HS-27A (cell line): ENCODE measurements around the gene TRHDE.

Experiments
- DNase-seq: peaks from one replicate; pipeline ENCODE4 v3.0.0-alpha.2; 2012; ENCODE audit warnings: low read depth, missing footprints

Gene TRHDE, protein sequence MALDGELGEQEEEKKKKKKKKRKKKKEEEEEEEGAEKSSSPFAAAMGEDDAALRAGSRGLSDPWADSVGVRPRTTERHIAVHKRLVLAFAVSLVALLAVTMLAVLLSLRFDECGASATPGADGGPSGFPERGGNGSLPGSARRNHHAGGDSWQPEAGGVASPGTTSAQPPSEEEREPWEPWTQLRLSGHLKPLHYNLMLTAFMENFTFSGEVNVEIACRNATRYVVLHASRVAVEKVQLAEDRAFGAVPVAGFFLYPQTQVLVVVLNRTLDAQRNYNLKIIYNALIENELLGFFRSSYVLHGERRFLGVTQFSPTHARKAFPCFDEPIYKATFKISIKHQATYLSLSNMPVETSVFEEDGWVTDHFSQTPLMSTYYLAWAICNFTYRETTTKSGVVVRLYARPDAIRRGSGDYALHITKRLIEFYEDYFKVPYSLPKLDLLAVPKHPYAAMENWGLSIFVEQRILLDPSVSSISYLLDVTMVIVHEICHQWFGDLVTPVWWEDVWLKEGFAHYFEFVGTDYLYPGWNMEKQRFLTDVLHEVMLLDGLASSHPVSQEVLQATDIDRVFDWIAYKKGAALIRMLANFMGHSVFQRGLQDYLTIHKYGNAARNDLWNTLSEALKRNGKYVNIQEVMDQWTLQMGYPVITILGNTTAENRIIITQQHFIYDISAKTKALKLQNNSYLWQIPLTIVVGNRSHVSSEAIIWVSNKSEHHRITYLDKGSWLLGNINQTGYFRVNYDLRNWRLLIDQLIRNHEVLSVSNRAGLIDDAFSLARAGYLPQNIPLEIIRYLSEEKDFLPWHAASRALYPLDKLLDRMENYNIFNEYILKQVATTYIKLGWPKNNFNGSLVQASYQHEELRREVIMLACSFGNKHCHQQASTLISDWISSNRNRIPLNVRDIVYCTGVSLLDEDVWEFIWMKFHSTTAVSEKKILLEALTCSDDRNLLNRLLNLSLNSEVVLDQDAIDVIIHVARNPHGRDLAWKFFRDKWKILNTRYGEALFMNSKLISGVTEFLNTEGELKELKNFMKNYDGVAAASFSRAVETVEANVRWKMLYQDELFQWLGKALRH

DNA sequence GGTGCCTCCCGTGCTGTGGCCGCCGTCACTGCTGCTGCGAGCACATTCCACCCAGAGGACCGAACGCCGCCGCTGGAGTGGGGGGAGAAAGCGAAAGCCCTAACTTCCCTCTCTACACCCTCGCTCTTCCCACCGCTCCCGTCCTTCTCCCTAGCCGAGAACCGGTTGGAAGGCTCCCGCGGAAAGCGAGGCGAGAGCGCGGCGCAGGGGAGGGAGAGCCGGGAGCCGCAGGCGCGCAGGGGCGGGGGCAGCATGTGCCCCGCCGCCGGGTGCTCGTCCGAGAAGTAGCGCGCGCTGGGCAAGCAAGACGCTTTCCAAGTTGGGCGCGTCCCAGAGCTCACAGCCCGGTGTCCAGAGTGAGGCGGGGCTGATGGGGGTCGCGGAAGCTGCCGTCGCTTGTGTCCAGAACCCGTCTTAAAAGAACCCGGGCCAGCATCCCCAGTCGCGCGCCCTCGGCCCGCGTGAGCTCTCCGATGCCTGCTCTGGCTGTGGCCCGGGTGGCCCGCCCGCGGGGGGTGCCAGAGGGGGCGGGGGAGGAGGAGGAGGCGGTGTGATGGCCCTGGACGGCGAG, at the start of gene TRHDE:
Gene TRHDE (plus strand): TSS at position 280 of the 571 bp plus-strand sequence. CDS start 274 bp downstream, at position 554.
- DNase-seq, result no peak

DNA sequence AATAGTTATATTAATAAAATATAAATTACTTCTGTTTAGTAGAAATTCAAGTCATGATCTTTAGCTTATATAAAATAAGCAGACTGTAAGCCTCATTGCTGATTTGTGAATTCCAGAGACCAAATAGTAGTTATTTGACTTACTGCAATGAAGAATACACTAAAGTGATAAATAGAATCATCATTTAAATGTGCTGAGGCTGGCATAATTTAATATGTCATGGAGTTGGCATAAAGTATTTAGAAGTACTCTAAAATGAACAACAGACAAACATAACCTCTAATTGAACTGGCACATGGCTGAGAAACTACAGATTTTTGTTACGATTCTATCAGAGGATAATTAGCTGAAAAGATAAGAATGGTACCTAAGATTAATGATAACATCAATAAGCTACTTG, 45.7 kb upstream of the TRHDE start:
- no peak for DNase-seq

DNA sequence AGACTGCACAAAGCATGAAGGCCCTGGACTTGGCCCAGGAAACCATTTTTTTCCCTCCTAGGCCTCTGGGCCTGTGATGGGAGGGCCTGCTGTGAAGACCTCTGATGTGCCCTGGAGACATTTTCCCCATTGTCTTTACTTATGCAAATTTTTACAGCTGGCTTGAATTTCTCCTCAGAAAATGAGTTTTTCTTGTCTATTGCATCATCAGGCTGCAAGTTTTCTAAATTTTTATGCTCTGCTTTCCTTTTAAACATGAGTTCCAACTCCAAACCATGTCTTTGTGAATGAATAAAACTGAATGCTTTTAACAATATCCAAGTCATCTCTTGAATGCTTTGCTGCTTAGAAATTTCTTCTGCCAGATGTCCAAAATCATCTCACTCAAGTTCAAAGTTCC, 43.7 kb upstream of the TRHDE start:
- no peak for DNase-seq

DNA sequence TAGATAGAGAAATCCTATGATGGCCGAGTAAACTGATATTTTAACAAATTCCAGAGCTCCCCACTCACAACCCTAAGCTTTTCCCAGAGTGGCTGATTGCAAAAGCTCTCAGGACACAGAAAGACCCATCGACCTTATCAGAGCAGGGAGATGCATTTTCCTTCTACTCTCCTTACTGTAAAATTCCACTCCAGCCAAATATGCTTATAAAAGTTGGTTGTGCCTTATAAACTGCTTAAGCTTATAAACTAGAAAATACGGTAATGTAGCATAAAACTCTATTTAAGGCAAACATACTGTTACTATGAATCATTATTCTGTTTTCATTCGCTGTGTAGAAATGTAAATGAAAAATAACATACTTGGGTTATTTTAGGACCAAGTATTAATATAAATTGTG, 41.6 kb upstream of the TRHDE start:
- peak; percentile 29 for DNase-seq

DNA sequence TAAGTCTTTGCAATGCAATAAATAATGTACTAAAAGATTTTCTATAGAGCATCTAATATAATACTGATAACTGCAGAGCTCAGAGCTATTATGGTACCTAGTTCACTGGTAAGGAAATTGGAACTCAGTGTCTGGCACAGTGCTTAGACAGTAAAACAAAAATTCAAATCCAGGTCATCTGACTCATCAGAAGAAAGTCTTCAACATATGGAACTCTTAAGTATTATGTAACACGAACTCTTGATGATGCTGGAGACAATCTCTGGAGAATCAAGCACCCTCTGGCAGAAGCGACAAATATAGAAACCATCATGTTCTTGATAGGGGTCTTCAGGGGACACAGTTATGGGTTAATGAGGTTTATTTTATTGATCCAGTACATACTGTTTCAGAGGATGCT, 37.3 kb upstream of the TRHDE start:
- no peak for DNase-seq

DNA sequence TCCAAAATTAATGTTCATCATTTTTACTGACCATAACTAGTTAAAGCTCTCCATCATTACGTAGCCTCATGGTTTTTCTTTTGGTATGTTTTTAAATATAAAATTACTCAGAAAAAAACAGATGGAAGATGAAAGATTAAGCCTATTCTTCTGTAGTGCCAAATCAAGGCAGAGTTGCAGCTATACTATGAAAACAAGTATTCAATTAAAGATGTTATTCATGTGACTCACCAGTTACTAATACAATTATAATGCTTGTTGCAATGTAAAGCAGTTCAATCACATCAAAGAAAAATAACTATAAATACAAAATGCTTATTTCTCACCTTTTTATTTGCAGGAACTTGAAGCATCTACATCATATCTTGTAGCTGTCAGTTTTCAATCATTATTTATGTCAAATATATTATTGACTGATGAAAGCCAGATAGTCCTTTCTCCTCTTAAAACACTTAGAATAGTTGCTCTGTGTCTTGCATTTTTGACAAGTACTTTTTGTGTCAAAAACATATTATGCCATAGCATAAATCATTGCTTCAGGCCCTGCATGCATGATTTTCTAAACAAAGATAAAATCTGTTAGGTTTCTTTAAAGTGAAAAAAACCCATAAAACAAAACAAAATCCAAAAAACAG, 36.0 kb upstream of the TRHDE start:
- no peak for DNase-seq

DNA sequence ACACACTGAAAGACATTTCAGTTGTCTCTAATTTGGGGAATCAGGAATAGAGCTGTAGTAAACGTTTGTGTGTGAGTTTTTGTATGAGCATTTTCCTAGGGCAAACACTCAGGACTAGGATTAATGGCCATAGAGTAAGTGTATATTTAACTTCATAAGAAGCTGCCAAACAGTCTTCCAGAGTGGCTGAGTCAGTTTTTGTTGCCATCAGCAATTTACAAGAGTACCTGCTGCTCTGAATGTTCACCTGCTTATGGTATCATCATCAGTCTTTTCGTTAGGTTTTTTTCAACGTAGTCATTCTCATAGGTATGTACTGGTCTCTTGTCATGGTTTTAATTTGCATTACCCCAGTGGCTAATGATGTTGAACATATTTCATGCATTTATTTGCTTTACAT, 30.6 kb upstream of the TRHDE start:
- DNase-seq, result no peak

DNA sequence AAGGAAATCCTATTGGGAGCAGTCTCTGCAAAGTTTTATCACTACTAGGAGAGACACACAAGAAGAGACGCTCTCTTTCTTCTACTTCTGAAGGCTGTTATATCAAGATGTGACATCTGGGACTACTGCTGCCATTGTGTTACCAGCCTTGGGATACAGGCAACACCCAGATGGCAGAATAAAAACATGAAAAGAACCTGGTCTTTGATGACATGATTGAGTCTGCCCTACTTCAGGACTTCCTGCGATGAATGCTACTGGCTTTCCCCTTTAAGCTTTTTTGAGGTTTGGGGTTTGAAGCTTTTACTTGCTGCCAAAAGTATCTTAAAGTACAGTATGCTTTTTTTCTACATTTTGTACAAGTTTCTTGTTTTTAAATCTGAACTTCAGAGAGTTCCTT, 29.2 kb upstream of the TRHDE start:
- DNase-seq, result no peak

DNA sequence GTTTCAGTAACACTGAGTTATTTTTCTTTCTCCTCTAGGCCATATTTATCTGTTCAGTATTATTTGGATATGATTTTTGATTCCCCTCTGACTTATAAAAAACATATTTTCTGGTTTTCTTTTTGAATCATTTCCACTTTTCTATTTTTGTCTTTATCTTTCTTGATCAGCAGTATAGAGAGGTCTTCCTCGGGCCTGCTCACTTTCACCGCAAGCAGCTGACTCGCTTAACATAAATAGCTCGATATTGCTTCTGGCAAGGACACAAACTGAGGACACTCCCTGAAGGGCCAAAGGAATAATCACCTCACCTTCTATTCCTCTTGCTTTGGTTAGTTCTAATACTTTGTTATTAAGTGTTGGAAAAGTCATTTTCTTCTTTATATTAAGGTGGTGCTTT, 25.8 kb upstream of the TRHDE start:
- DNase-seq, result no peak

DNA sequence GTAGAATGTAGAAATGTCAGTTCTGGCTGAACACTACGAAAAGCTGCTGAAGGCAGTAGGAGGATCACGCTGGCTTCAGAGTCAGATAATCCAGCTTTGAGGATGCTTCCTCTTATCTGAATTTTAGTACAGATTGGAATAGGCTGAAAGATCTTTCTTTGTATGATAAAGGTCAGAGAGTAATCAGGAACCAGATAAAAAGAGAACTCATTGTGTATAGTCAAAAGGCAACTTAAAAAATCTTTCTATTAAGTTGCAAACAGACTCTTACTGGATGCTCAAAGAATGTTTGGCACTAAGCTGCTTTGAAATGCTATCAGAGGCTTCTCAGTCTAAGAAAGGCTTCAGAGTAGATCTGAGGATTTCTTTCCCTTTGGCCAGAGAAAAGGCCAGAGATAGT, 21.8 kb upstream of the TRHDE start:
- DNase-seq, result no peak

DNA sequence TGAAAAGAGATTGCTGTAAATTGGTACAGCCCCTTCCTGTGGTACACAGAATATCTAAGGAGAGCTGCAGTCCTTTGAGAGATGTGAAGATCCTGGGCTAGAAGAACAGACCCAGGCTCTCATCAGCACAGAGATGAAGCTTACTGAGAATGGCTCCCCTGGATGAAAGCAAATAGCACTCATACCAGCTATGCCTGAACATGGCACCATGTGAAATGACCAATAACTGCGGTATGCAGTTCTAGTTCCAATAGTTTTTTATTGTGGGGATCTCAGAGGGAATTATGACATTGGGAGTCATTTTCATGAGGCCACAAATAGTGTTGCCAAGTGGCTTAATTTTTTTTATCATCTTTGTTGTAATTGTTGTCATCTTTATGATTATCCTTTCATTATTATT, 15.4 kb upstream of the TRHDE start:
- no peak for DNase-seq

DNA sequence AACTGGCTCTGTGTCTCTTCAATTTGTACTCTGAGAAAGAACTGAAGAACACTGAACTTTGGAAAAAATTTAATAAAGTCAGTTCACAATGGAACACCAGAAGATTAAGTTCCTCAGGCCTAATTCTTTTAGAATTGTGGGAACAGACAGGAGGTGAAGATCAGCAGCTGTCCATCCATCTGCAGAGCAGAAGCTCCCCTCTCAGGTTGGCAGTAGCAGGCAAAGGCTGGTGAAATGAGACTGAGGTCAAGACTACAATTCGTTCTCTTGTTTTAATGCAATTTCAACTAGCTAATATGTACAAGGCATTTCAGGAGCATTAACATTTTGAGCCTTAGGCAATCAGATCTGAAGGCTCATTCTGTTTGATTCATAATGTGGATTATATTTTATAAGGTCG, 10.3 kb upstream of the TRHDE start:
- no peak for DNase-seq

DNA sequence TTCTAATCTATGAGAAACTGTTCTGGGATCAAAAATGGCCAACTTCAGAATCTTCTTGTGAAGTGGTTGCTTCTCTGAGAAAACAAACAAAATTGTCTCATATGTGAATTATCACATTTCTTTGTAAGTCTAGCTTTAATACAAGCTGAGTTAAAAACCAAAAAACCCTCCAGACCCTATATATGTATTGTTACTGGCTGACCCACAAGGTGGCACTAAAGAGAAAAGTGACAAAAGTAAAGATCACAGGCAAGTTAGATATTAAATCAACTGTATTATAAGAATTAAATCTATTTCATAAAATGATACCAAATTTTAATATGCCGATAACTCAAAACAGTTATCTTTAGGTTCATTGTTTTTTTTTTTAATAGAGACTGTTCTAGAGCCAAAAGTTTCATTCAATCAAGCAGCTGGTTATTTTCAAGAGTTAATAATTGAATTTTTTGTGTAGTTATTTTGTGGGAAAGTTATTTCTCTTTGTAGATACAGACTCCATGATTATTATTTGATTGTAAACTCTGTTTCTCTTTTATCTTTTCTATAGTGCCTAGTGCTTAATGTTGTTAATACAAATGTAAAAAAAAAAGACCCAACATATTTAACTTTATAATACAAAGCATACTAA, 7.5 kb upstream of the TRHDE start:
- DNase-seq, result no peak

DNA sequence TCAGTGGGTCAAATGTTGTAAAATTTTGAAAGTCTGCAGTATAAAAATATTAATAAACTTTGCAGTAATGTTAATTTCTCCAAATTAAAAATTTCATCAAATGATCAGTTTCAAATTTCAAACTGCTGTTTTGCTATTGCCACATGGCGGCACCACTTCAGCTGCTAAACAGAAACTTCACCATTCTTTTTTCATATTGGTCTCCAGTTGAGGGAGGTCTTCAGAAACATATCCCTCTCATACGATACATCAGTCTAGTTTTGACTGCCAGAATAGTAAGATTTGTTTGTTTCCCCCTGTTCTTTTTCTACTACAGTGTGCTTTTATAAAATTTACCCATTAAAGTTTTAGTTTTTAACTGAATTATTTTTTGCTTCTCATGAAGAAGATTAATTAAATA, 4.2 kb upstream of the TRHDE start:
- no peak for DNase-seq

DNA sequence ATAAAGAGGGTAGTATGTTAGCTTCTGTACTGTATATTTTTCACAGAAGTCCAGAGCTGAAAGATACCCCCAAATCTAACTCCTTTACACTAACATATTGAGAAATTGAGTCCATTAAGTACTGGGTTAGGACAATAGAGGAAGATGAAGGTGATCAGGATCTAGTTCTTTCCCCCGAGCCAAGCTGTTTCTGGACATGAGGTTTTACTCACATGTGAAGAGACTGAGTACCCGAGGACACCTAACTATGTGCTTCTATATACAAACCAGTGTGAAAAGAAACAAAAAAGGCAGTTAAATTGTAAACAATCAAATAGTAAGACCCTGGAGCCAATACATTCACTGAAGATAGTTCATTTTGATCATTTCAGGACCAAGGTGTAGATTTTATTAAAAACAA, 3.8 kb upstream of the TRHDE start:
- DNase-seq, result no peak

DNA sequence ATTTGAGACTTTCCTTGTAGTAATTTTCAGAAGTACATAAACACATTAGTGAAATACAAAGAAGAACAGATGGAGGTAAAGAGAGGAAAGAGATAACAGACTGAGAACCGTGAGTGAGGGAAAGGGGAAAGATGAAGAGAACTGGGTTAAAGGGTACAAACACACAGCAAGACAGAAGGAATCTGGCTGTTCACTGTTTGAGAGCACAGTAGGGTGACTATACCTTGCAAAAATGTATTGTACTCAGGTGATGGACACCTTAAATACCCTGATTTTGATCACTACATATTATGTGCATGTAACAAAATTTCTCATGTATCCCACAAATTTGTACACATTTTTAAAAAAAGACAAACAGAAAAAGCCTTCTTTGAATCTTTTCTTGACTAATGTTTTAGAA, 2.7 kb upstream of the TRHDE start:
- DNase-seq, result no peak

DNA sequence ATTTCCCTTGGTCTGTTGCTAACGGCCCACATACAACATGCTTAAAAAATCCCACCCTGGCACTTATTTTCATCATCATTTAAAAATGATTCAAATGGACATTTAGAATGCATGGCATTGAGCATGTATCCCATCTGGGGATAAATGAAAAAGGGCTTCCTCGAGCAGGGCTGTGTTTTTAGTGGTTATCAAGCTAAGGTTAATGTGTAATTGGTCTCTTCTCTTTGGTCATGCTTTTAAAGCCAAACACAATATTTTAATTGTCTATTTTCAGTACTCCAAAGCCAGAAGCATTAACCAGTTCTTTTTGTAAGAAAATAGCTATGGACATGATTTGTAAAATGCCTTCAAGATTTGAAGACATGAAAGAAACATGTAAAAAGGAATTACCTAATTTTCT, 1.9 kb upstream of the TRHDE start:
- no peak for DNase-seq

DNA sequence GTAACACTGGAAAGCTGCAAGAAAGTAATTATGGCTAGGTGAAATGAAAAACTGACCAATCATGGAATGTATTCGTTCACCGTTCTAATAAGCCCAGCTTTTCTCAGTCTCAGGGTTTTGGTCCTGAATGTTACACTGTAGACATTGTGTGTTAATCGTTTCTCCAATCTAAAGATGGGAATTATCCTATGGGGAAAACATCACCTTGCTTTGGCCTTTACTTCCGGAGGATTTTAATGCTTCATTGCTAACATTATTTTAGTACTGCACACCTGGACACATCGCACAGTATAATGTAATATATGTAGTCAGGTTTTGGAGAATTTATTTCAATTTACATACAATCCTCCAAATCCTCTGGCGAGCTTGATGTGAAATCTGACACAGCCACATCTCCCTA, 1.2 kb upstream of the TRHDE start:
- no peak for DNase-seq

DNA sequence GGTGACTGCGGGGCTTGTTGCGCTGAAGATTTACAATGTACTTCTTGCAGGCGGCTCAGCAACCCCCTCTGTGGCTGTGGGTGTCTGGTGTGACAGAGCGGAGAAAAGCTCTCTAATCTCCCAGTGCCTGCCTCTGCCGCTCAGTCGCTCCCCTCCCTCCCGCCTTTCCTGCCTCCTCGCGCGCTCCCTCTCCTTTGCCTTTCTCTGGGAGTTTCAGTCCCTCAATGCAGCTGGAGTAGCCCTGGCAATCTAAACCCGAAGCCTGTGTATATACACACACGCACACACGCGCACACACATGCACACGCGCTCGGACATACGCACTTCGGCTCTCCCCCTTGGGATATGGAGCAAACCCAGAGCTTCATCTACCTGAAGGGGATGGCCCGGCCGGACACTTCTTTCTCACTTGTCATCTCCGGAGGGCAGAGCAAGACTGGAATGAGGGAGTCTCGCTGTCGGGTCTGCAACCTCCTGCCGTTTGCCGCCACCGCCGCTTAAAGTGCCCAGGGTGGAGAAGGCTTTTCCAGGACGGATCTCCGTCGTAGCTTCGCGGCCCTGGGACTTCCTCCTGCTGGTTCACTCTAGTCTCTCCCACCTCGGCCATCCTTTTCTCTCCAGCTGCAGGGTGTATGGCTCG, 599 bp upstream of the TRHDE start:
- DNase-seq, result no peak

DNA sequence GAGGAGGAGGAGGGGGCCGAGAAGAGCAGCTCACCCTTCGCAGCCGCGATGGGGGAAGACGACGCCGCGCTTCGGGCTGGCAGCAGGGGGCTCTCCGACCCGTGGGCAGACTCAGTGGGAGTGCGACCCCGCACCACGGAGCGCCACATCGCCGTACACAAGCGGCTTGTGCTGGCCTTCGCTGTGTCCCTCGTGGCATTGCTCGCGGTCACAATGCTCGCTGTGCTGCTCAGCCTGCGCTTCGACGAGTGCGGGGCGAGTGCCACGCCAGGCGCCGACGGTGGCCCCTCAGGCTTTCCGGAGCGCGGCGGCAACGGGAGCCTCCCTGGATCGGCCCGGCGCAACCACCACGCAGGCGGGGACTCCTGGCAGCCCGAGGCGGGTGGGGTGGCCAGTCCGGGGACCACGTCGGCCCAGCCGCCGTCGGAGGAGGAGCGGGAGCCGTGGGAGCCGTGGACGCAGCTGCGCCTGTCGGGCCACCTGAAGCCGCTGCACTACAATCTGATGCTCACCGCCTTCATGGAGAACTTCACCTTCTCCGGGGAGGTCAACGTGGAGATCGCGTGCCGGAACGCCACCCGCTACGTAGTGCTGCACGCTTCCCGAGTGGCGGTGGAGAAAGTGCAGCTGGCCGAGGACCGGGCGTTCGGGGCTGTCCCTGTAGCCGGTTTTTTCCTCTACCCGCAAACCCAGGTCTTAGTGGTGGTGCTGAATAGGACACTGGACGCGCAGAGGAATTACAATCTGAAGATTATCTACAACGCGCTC, 745 bp downstream of the TRHDE start:
- DNase-seq, result no peak

DNA sequence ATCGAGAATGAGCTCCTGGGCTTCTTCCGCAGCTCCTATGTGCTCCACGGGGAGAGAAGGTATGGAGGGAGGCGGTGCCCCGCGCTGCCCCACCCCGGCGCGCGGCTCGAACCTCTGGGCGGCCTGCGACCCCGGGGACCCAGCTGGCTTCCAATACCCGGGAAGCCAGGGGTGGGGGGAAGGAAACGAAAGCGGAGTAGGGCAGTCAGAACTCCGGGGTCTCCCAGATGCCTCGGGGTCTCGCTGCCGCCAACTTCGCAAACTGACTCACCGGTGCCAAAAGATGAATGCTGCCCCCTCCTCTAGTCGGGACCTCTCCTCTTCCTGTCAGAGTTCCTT, 1.3 kb downstream of the TRHDE start:
- DNase-seq, result no peak
